ENCODE results near the gene ARHGAP44. TPM values are rescaled to one million over a fixed set of nuclear protein-coding genes. Genes with fewer than 3 reads are reported as not detected.

ARHGAP44 gene
- total RNA-seq, 1 experiment from 2014 or later, result 0.40 TPM

- peaks cover 43% of the 10 kb centered on the region for H3K27me3 ChIP-seq (ENCODE audit: low read length)
- intact Hi-C loops (cut with micrococcal nuclease), result no loop called here
- H3K9ac ChIP-seq (ENCODE audit: low read length), result no peak overlapping the region
- TF ChIP-seq EZH2 (IDR thresholded peaks at IDR 0.05; ENCODE audit: low read length, unreplicated experiment) (no peak), EZH2phosphoT487 (IDR thresholded peaks at IDR 0.05; ENCODE audit: borderline replicate concordance, low read length) (no peak)
- TF ChIP-seq, protein P1, sequence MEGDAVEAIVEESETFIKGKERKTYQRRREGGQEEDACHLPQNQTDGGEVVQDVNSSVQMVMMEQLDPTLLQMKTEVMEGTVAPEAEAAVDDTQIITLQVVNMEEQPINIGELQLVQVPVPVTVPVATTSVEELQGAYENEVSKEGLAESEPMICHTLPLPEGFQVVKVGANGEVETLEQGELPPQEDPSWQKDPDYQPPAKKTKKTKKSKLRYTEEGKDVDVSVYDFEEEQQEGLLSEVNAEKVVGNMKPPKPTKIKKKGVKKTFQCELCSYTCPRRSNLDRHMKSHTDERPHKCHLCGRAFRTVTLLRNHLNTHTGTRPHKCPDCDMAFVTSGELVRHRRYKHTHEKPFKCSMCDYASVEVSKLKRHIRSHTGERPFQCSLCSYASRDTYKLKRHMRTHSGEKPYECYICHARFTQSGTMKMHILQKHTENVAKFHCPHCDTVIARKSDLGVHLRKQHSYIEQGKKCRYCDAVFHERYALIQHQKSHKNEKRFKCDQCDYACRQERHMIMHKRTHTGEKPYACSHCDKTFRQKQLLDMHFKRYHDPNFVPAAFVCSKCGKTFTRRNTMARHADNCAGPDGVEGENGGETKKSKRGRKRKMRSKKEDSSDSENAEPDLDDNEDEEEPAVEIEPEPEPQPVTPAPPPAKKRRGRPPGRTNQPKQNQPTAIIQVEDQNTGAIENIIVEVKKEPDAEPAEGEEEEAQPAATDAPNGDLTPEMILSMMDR (conservative IDR thresholded peaks at IDR 0.05; ENCODE audit: low read depth, low read length), result no peak
- no TSS peak for BruUV-seq (replicated peaks)
- no peak overlapping the region for H3K4me3 ChIP-seq (ENCODE audit: low read length)
- no peaks in the 10 kb centered on the region for H3K79me2 ChIP-seq (ENCODE audit: low read length)
- H2AFZ ChIP-seq (ENCODE audit: low read length), result no peak overlapping the region
- H3F3A ChIP-seq (ENCODE audit: low read length, unreplicated experiment), result no peaks in the 10 kb centered on the region
- H3K27ac ChIP-seq (ENCODE audit: low read length), result no peak overlapping the region
- no peaks in the 10 kb centered on the region for H3K4me1 ChIP-seq (ENCODE audit: insufficient read depth, low read length)
- no peak overlapping the region for H3K4me2 ChIP-seq (ENCODE audit: low read length)
- no peaks in the 10 kb centered on the region for H3K9me2 ChIP-seq (replicated peaks; ENCODE audit: low read length)
- H4K20me1 ChIP-seq (ENCODE audit: low read length), result no peaks in the 10 kb centered on the region
- no peaks in the 10 kb centered on the region for H3K36me3 ChIP-seq (ENCODE audit: low read depth, low read length)
- POLR2A ChIA-PET (ENCODE audit: unreplicated experiment), result no interaction called here
- DNase-seq, result no peak
- CTCF ChIA-PET, result no interaction called here
- no peak for ATAC-seq
- H3K9me3 ChIP-seq (ENCODE audit: low read length), result no peaks in the 10 kb centered on the region
Observed at GRCh38 chr17:12924614-12925013, 135.3 kb downstream of the ARHGAP44 start.

- no peak overlapping the region for H3K4me3 ChIP-seq (ENCODE audit: low read length)
- H3K9ac ChIP-seq (ENCODE audit: low read length), result no peak overlapping the region
- CTCF ChIA-PET, result no interaction called here
- no peak overlapping the region for H3K27ac ChIP-seq (ENCODE audit: low read length)
- H4K20me1 ChIP-seq (ENCODE audit: low read length), result no peaks in the 10 kb centered on the region
- H3K79me2 ChIP-seq (ENCODE audit: low read length), result no peaks in the 10 kb centered on the region
- H3K9me3 ChIP-seq (ENCODE audit: low read length), result 0 out of 2 replicates have a peak, but pooled peaks cover 1% of the 10 kb centered on the region
- no peaks in the 10 kb centered on the region for H3F3A ChIP-seq (ENCODE audit: low read length, unreplicated experiment)
- no peak for DNase-seq
- intact Hi-C loops (cut with micrococcal nuclease), result no loop called here
- no peaks in the 10 kb centered on the region for H3K36me3 ChIP-seq (ENCODE audit: low read depth, low read length)
- H3K4me2 ChIP-seq (ENCODE audit: low read length), result no peak overlapping the region
- H3K9me2 ChIP-seq (replicated peaks; ENCODE audit: low read length), result no peaks in the 10 kb centered on the region
- no peak for ATAC-seq
- H3K27me3 ChIP-seq (ENCODE audit: low read length), result peaks cover 38% of the 10 kb centered on the region
- no peaks in the 10 kb centered on the region for H3K4me1 ChIP-seq (ENCODE audit: insufficient read depth, low read length)
- H2AFZ ChIP-seq (ENCODE audit: low read length), result no peak overlapping the region
- TF ChIP-seq, protein P1 (conservative IDR thresholded peaks at IDR 0.05; ENCODE audit: low read depth, low read length), result no peak
- TF ChIP-seq EZH2phosphoT487 (IDR thresholded peaks at IDR 0.05; ENCODE audit: borderline replicate concordance, low read length) (no peak), EZH2 (IDR thresholded peaks at IDR 0.05; ENCODE audit: low read length, unreplicated experiment) (no peak)
- no TSS peak for BruUV-seq (replicated peaks)
- POLR2A ChIA-PET (ENCODE audit: unreplicated experiment), result no interaction called here
Observed at GRCh38 chr17:12927001-12927400, 137.7 kb downstream of the ARHGAP44 start.

GRCh38 chr17:12927541-12928425 is 138.5 kb downstream of the ARHGAP44 start:
- H3K79me2 ChIP-seq (ENCODE audit: low read length), result no peaks in the 10 kb centered on the region
- no peak for ATAC-seq
- intact Hi-C loops (cut with micrococcal nuclease), result loop anchor here (2.0 kb wide), 1 partner anchor 75 kb away; no protein-coding TSS in a partner anchor
- no peaks in the 10 kb centered on the region for H4K20me1 ChIP-seq (ENCODE audit: low read length)
- H3F3A ChIP-seq (ENCODE audit: low read length, unreplicated experiment), result no peaks in the 10 kb centered on the region
- no peaks in the 10 kb centered on the region for H3K4me1 ChIP-seq (ENCODE audit: insufficient read depth, low read length)
- ChIA-PET POLR2A (ENCODE audit: unreplicated experiment) (no interaction called here), CTCF (no interaction called here)
- H3K4me2 ChIP-seq (ENCODE audit: low read length), result no peak overlapping the region
- no peaks in the 10 kb centered on the region for H3K36me3 ChIP-seq (ENCODE audit: low read depth, low read length)
- no peak overlapping the region for H3K4me3 ChIP-seq (ENCODE audit: low read length)
- 0 out of 2 replicates have a peak, but pooled peaks cover 3% of the 10 kb centered on the region for H3K9me3 ChIP-seq (ENCODE audit: low read length)
- BruUV-seq (replicated peaks), result no TSS peak
- H3K27me3 ChIP-seq (ENCODE audit: low read length), result peaks cover 30% of the 10 kb centered on the region
- H3K9me2 ChIP-seq (replicated peaks; ENCODE audit: low read length), result no peaks in the 10 kb centered on the region
- TF ChIP-seq EZH2phosphoT487 (IDR thresholded peaks at IDR 0.05; ENCODE audit: borderline replicate concordance, low read length), result no peak
- no peak for TF ChIP-seq EZH2 (IDR thresholded peaks at IDR 0.05; ENCODE audit: low read length, unreplicated experiment)
- TF ChIP-seq, protein P1 (conservative IDR thresholded peaks at IDR 0.05; ENCODE audit: low read depth, low read length), result no peak
- H3K27ac ChIP-seq (ENCODE audit: low read length), result no peak overlapping the region
- no peak overlapping the region for H2AFZ ChIP-seq (ENCODE audit: low read length)
- no peak for DNase-seq
- H3K9ac ChIP-seq (ENCODE audit: low read length), result no peak overlapping the region
